ENCODE measurements around the gene GAREM1.

- TF ChIP-seq POLR2A (IDR thresholded peaks at IDR 0.05) (no peak), CTCF (IDR thresholded peaks at IDR 0.05) (no peak), POLR2AphosphoS5 (IDR thresholded peaks at IDR 0.05) (no peak)
Measured at GRCh38 chr18:32255570-32255969, 215.1 kb downstream of the GAREM1 start.

All from upper lobe of left lung (tissue), 4 donors.